Sigmoid colon (tissue), 4 donors: Measurements from ENCODE around the gene CPS1.

ENCODE experiments used
- POLR2A ChIP-seq, 2 donors: fragments of 450-650 bp; IDR thresholded peaks; one replicate each; pipeline ENCODE4 v1.6.1; 2016; ENCODE audit warnings: antibody characterized with exemption in 2 of 2, mild to moderate bottlenecking in 2 of 2, moderate library complexity in 2 of 2
- POLR2AphosphoS5 ChIP-seq, 4 donors: sonication (generic); formaldehyde crosslinking; IDR thresholded peaks; one replicate each; pipeline ENCODE4 v1.6.1; 2017; ENCODE audit warnings: antibody characterized with exemption in 4 of 4
- TF ChIP-seq, protein P1 (sequence below), 4 experiments: fragments of 450-650 bp in 3 of 4; fragments of 200-600 bp in 1 of 4; IDR thresholded peaks; one replicate each; pipeline ENCODE4 v1.5.1; 2016 to 2019; ENCODE audit warnings: antibody characterized with exemption in 4 of 4, mild to moderate bottlenecking in 3 of 4, moderate library complexity in 2 of 4

DNA sequence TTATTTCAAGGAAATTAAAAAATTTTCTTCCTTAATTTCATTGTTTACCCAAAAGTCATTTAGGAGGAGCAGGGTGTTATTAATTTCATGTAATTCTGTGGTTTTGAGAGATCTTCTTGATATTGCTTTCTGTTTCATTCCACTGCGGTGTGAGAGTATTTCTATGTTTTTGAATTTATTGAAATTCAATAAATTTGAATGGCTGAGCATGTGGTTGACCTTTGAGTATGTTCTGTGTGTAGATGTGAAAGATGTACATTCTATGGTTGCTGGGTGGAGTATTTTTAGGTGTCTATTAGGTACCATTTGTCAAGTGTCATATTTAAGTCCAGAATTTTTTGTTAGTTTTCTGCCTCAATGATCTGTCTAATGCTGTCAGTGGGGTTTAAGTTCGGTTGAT lies 40.5 kb upstream of the CPS1 start:
- no peak for TF ChIP-seq POLR2A (IDR thresholded peaks at IDR 0.05)
- TF ChIP-seq, protein P1, sequence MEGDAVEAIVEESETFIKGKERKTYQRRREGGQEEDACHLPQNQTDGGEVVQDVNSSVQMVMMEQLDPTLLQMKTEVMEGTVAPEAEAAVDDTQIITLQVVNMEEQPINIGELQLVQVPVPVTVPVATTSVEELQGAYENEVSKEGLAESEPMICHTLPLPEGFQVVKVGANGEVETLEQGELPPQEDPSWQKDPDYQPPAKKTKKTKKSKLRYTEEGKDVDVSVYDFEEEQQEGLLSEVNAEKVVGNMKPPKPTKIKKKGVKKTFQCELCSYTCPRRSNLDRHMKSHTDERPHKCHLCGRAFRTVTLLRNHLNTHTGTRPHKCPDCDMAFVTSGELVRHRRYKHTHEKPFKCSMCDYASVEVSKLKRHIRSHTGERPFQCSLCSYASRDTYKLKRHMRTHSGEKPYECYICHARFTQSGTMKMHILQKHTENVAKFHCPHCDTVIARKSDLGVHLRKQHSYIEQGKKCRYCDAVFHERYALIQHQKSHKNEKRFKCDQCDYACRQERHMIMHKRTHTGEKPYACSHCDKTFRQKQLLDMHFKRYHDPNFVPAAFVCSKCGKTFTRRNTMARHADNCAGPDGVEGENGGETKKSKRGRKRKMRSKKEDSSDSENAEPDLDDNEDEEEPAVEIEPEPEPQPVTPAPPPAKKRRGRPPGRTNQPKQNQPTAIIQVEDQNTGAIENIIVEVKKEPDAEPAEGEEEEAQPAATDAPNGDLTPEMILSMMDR (IDR thresholded peaks at IDR 0.05), result no peak
- TF ChIP-seq POLR2AphosphoS5 (IDR thresholded peaks at IDR 0.05), result no peak
